ENCODE results near the gene PRR22.

Gene PRR22

DNA sequence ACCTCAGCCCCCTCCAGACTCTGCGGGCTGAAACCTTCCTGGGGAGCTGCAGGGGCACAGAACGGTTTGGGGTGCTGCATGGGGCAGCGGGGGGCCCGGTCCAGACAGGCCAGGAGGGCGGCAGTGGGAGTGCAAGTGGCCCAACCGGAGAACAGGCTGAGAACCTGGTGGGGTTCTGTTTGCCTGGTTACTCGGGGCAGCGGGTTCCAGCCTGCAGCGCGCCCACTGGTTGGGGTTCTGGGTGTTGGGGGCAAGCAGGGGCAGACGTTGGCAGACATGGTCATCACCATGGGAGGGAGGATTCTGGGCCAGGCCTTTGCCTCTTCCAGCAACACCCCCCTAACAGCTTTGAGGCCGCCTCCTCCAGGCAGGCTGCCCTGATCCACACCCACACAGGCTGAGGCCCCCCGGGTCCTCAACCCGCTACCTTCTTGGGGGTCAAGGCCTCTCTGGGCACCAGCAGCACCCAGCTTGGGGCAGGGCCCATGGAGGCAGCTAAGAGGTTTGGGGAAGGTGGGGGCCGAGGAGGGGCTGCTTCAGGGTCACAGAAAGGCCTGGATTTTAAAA lies at the start of gene PRR22:
Gene PRR22 (minus strand): TSS at position 166 of the 567 bp plus-strand sequence. CDS start 86 bp downstream, at position 80.
- FAIRE-seq = no peak

DNA sequence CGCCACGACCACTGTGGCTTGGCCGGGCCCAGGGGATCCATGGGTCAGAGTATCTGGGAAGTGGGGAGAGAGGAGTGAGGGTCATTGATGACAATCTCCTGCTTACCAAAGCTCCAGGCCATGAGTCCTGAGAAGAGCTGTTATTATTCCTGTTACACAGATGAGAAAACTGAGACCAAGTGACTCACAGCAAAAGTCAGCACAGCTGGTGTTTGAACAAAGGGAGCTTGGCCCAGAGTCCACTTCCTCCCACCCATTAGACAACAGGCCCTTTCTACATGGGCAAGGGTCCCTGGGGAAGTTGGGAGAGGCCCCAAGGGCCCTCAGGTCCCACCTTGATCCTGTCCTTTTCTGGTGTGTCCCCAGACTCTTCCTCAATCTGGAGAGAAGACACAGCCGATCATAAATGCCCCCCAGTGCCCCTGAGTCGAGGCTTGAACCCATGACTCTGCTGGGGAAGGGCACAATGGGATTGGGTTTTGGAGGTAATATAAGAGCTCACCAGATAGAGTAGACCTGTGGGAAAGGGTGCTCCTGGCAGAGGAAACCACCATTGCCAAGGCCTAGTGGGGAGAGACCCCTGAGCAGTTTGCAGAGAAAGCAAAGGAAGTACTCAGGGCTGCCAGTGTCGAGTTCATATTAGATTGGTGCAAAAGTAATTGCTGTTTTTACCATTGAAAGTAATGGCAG lies 48.1 kb upstream of the PRR22 start:
- FAIRE-seq = no peak

DNA sequence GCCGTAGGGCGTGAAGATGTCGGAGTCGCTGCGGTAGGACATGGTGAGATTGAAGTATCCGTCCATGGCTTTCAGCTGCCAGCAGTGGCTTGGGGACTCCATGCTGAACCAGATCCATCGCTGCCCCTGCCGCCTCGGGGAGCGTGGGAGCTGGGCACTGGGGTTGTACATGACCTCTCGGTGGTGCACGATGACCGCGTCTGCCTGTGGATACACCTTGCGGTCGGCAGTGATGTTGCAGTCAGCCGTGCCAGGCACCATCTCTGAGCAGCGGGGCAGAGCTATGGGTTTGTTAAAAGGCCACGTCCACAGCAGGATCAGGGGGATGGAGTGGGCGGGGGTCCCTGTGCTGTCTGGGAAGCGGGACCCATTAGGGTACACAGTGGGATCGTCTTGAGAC lies 47.5 kb upstream of the PRR22 start:
- FAIRE-seq = no peak

GRCh38 chr19:5831159-5831558 lies 46.6 kb upstream of the PRR22 start:
- FAIRE-seq = no peak

- FAIRE-seq = no peak
These were observed 45.2 kb upstream of the PRR22 start for GRCh38 chr19:5829567-5830310.

- FAIRE-seq = no peak
These were observed 44.4 kb upstream of the PRR22 start for GRCh38 chr19:5828661-5829566.

DNA sequence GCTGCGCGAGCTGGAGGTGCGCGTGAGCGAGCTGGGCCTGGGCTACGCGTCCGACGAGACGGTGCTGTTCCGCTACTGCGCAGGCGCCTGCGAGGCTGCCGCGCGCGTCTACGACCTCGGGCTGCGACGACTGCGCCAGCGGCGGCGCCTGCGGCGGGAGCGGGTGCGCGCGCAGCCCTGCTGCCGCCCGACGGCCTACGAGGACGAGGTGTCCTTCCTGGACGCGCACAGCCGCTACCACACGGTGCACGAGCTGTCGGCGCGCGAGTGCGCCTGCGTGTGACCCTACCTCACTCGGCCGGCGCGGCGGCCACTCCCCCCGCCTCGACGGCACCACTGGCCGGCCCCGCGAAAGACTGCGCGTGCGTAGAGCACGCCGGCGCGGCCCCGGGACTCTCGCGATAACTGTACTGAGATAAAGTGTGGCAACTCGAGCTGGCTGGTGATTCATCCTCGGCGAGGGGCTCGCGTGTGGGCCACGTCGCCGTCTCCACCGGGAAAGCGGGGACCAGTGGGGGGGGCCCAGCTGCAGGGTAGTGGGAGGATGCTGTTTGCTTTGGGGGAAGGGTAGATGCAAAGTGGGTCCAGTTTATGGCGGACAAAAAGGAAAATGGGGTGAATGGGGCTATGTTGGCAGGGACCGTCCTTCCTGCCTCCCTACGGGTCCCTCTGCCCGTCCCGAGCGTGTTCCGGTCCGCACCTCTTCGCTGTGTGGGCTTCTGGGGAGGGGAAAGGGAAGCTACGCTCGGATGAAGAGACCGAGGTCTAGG lies 43.5 kb upstream of the PRR22 start:
- FAIRE-seq = no peak

GRCh38 chr19:5827342-5827890 lies 42.9 kb upstream of the PRR22 start:
- FAIRE-seq = no peak

DNA sequence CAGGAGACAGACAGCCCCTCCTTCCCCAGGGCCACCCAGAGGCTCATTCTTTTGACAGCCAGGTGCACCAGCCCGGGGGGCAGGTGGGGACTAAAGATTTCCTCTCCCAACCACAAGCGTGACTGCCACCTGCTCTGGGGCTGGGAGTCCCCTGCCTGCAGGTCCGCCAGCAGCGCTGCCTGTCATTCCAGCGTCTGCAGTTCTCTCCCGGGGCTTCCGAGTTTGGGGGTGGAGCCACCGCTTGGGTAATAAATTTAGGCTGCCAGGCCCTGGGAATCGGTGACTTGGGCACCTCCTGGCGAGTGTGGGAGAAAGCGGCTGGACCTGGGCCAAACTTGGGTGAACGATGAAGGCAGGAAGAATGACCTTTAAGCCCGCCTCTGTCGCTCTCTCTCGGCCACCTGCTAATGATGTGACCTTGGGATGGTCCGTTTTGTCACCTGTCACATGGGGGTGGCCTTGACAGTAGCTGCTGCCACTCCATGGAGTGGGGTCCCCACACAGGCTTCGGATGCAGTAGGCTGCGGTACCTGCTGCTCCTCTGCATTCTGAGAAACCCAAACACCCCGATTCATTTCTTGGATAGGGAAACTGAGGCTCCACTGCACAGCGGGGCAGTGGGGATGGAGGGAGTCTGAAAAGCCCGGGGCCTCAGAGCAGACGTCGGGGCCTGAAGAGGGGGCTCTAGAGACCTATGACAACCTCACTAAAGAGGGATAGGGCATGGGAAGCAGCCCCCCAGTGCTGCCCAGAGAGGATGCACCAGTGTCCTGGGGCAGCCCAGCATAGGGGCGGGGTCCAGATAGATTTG lies 42.2 kb upstream of the PRR22 start:
- FAIRE-seq = no peak

DNA sequence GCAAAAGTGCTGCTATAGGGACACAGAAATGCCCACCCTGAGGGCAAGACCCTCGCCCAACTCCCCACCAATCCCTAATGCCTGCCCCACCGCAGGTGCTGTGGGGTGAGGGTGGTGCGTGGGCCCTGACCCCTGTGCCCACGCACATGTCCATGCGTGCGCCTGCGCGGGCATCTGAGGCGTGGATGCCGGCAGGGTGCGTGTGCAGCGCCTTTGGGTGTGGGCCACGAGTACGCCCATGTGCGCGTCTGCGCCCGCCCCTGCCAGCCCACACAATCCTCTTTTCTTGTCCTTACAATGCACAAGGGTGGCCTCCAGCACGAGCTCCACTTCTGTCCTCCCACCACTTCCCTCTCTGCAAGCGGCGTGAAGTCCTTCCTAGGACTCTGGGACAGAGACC lies 40.6 kb upstream of the PRR22 start:
- FAIRE-seq = no peak

- FAIRE-seq = no peak
These were observed 40.2 kb upstream of the PRR22 start for GRCh38 chr19:5824751-5825150.

DNA sequence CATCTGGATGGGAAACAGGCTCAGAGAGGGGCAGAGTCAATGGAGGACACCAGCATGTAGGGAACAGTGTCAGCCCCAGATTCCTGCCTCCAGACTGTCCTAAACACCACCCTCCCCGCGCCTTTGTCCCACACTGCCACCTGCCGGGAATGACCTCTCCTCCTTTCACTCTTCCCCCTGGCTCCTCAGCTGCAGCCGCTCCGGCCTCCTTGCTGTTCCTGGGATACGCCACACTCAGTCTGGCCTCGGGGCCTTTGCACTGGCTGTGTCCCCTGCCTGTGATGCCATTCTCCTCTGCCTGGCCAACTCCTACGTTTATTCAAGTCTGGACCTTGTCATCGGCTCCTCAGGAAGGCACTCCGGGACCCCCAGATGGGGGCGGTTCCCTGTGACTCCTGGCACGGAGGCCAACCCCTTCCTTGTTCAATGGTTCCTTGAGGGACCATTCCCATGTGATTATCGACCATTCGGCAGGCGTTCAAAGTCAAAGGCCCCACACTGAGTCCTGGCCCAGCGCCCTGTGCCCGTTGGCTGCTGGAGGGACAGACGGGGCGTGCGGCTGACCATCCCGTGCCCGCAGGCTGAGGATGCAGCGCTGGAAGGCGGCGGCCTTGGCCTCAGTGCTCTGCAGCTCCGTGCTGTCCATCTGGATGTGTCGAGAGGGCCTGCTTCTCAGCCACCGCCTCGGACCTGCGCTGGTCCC lies 39.2 kb upstream of the PRR22 start:
- FAIRE-seq = no peak

DNA sequence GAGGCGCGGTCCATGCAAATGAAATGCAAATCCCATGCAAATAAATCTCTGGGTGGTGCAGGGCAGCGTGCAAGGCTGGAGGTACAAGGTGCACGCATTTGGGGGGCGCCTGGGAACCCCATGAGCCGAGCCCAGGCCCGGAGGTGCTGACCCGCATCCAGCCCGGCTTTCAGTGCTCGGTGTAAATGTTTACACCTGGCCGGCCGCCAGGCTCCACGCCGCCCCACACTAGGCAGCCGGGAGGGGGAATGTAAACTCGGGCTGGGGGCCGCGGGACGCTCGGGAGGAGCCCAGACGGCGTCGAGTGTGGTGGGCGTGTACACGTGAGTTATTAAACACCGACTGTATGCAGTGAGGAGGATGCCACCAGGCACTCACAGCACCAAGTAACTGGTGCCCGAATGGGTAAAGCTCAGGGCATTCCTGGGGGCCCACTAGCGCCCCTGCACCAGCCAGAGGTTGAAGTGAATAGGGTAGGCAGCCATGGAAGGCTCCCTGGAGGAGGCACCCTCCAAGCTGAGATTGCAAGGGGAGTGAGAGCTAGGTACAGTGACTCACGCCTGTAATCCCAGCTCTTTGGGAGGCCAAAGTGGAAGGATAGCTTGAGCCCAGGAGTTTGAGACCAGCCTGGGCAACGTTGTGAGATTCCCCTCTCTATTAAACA lies 37.8 kb upstream of the PRR22 start:
- no peak for FAIRE-seq

DNA sequence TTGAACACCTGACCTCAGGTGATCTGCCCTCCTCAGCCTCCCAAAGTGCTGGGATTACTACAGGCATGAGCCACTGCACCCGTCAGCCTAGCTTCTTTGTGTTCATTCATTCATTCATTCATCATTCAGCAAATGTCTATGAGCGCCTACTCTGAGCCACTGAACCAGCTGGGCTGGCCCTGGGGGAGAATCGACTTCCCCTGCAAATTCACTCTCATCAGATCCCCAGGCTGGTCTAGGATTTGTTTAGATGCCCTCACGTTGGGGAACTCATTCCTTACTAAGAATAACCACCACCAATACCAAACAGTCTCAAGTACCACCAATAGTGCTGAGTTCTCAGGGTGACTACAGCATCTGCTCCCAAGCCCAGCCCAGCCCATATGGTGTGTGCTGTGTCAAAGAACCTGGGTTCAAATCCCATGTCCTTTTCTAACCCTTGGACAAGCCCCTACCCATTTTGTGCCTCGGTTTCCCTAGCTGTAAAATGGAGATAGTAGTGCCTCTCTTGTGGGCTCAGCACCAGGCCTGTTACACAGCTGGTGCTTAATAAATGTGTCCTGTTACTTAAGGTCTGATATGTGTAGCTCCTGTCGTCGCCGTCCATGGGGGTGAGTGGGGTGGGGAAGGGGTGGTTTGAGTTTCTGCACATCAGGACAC lies 37.1 kb upstream of the PRR22 start:
- FAIRE-seq = no peak

DNA sequence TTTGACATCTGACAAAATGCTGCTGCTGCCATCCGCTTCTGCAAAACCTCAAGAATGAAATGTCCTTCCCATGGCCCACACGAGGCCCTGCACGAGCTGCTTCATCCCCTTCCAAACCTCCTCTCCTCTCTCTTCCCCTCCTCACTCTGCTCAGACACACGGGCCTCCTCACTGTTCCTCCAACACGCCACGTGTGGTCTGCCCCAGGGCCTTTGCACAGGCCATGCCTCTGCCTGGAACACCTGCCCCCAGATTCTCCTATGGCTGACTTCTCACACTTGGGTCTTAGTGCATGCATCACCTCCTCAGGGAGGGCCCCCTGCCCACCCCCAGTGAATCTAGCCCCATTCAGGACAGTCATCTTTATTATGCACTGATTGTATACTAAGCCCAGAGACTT lies 36.2 kb upstream of the PRR22 start:
- FAIRE-seq = no peak

GRCh38 chr19:5818594-5818993 lies 34.0 kb upstream of the PRR22 start:
- no peak for FAIRE-seq

GRCh38 chr19:5817218-5817617 lies 32.7 kb upstream of the PRR22 start:
- FAIRE-seq = no peak

DNA sequence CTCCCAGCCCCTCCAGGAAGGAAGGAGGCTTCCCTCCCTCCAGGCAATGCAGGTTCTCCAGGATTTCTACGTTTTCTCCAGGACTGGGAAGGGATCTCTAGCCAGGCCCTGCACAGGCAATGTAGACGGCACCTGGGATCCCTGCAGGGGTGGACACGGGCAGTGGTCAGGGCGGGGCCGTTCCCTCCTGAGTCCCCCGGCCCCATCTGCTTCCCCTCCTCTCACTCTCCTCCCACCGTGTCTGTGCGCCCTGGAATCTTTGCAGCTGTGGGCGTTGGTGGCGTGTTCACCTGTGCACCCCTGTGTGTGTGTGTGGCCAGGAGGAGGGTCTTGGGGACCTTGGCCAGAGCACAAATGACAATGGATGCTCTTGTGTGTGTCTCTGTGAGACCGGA lies 30.3 kb upstream of the PRR22 start:
- no peak for FAIRE-seq

DNA sequence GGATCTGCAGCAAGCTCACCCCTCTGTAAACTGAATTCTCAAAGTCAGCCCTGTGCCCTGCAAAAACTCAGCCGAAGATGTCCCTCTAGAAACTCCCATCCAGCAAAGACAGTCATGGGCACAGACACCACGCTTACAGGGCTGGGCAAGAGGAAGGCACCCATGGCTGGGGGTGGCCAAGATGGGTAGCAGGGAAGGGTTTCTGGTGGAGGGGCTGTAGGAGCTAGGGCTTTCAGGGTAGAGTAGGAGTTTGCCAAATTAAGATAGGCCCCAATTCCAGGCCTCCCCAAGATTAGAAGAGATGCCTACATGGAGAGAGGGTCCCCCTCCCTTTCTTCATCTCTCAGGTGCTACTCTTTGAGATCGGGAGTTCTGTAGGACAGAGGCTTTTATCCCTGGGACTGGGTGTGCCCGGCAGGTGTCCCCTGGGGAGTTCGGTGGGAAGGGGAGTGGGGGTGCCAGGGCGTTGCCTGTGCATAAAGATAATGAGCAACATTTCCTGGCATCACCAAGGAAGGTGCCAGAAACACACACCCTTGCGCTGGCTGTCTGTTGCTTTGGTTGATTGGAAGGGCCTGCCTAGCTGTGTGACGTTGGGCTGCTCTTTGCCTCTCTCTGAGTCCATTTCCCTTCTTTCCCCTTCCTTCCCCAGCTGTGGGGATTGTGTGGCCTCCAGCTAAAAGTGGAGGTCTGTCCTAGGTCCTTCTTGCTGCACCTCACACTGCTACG lies 29.7 kb upstream of the PRR22 start:
- FAIRE-seq = no peak

Data from TTC549 (cell line).